GM13977 (cell line): ENCODE data around the gene RPRD2.

Source experiments
- DNase-seq: peaks from one replicate; pipeline ENCODE4 v3.0.0; 2012; ENCODE audit warnings: low spot score
- CTCF ChIP-seq: IDR thresholded peaks from 2 replicates; pipeline ENCODE4 v1.5.1; 2012; ENCODE audit warnings: mild to moderate bottlenecking, control low read depth; ENCODE audit not compliant: insufficient read depth; ENCODE audit errors: extremely low read depth, missing control alignments
- in situ Hi-C: fragments of 300-500 bp; cut with MboI; formaldehyde crosslinking; loops from one replicate; pipeline ENCODE4 v1.12.0; 2022; ENCODE audit warnings: low sequenced_read_pairs, low pct_unique_long_range_greater_than_20kb, mixed read lengths, inconsistent platforms; ENCODE audit not compliant: unreplicated experiment

The RPRD2 gene

DNA sequence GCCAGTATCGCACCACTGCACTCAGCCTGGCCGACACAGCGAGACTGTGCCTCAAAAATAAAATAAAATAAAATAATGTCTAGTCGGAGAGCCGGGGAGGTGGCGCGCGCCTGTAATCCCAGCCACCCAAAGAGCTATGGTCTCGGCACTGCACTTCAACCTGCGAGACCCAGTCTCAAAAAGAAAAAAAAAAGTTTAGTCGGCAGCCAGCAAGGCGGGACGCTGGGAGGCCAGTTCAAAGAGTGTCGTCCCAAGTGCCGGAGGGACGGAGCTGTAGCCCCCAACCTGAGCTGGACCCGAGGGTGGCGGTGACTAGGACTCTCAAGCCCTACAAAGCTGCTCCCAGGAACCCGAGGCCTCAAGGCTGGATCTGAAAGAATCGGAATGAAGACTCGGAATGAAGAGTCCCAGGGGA lies 151.0 kb downstream of the RPRD2 start:
- no peak for DNase-seq
- in situ Hi-C loops, result no loop called here
- TF ChIP-seq CTCF, result no peak

DNA sequence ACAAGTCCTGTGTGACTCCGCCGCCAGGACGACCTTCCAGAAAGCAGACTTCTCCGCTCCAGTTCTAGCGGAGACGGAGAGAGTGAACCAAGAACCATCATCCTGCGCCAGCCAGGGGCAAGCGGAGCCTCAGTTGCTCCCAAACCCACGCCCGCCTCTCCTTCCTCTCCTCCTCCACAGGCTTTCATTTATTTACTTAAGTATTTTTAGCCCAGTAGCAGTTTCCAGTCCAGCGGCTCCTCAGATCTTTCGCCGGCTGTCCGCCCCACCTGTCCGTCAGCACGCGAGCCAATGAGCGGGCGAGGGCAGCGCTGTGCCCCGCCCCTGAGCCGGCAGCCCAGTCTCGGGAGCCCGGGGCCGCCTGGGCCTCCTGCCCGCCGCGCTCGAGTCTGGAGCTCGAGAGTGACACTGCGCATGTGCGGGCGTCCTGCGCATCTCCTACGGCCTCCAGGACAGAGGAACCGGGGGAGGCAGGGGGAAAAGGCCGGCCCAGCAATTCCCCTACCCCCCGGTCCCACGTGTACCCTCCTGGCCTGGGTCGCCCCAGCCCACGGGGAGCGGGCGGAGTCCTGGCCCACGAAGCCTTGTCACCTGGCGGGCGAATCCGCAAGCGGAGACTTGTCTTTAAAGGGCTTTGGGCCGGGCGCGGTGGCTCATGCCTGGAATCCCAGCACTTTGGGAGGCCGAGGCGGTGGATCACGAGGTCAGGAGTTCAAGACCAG lies 151.5 kb downstream of the RPRD2 start, which contains the start of gene FALEC:
Gene FALEC, plus strand, starts transcription at position 425 of the 722 bp plus-strand sequence.
- TF ChIP-seq CTCF, result no peak
- in situ Hi-C loops, result no loop called here
- DNase-seq, result peak; percentile 97

- in situ Hi-C loops, result no loop called here
- TF ChIP-seq CTCF, result no peak
- no peak for DNase-seq
Measured at GRCh38 chr1:150516050-150516591, 152.2 kb downstream of the RPRD2 start.

DNA sequence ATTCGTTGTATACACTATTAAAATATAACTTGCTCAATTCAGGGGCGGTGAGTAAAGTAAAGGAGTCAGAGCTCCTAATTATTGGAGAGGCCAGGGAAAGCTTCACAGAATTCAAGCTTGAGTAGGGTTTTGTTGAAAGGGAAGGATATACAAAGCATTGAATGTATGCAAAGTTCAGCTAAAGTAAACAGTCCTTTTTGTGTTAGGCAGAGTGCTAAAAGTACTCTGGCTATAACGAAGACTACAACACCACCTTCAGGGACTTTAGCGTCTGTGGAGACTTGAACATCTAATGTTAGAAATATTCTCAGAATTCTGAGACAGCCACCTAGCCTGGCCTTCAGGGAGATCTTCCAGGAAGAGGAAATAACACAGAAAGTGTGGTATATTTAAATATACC lies 152.7 kb downstream of the RPRD2 start:
- TF ChIP-seq CTCF, result peak; percentile 41
- in situ Hi-C loops, result no loop called here
- DNase-seq, result peak; percentile 48

DNA sequence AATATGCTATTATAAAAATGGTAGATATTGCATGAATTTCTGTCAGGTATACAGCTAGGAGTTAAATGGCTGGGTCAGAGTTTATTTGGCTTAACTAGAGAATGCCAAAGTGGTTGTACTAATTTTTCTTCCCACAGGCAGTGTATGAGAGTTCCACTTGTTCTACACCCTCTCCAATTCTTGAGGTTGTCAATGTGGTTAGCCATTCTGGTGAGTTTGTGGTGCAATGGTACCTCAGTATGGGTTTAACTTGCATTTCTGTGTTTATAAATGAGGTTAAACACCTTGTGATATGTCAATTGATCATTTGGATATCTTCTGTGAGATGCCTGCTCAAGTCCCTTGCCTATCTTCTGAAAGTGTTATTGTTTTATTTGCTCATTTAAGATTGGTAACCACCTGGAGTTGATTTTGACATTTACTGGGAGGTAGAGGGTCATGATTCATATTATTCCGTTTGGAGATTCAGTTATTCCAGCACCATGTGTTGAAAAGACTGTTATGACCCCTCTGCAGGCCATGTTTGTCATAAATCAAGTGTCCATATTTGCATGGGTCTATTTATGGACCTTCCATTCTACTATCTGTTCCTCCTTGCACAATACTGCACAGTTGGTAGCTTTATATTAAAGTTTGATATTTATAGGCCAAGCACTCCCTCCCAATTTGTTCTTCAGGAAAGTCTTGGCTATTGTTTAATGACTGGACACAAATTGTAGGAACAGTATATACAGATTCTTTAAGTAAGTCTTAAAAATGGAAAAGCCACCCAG lies 157.4 kb downstream of the RPRD2 start:
- in situ Hi-C loops, result no loop called here
- TF ChIP-seq CTCF, result no peak
- no peak for DNase-seq

GRCh38 chr1:150525348-150525747 lies 161.4 kb downstream of the RPRD2 start:
- in situ Hi-C loops, result loop anchor here (25.0 kb wide), 1 partner anchor 263 kb away; the partner anchor contains the start of genes APH1A, C1orf54 and CA14
- no peak for DNase-seq
- TF ChIP-seq CTCF, result no peak
